HEK293T (cell line): ENCODE measurements around the gene NACAD.

Experiments used
- BHLHE40 ChIP-seq: fragments of 450-650 bp; IDR thresholded peaks from 2 replicates; pipeline ENCODE4 v1.6.1; 2016; ENCODE audit warnings: mild to moderate bottlenecking, moderate library complexity, borderline replicate concordance
- FOXA1 ChIP-seq: fragments of 450-650 bp; IDR thresholded peaks from 2 replicates; pipeline ENCODE4 v1.6.1; 2016; ENCODE audit warnings: mild to moderate bottlenecking
- FOXK2 ChIP-seq: fragments of 450-650 bp; IDR thresholded peaks from 2 replicates; pipeline ENCODE4 v1.6.1; 2016; ENCODE audit warnings: mild to moderate bottlenecking
- FOXM1 ChIP-seq: fragments of 450-650 bp; IDR thresholded peaks from 2 replicates; pipeline ENCODE4 v1.6.1; 2017; ENCODE audit warnings: mild to moderate bottlenecking, borderline replicate concordance
- SP1 ChIP-seq: fragments of 450-650 bp; IDR thresholded peaks from 2 replicates; pipeline ENCODE4 v1.6.1; 2017
- SUZ12 ChIP-seq: fragments of 450-650 bp; IDR thresholded peaks from 2 replicates; pipeline ENCODE4 v1.6.1; 2016; ENCODE audit warnings: mild to moderate bottlenecking
- ZNF384 ChIP-seq: fragments of 450-650 bp; IDR thresholded peaks from 2 replicates; pipeline ENCODE4 v1.6.1; 2016

DNA sequence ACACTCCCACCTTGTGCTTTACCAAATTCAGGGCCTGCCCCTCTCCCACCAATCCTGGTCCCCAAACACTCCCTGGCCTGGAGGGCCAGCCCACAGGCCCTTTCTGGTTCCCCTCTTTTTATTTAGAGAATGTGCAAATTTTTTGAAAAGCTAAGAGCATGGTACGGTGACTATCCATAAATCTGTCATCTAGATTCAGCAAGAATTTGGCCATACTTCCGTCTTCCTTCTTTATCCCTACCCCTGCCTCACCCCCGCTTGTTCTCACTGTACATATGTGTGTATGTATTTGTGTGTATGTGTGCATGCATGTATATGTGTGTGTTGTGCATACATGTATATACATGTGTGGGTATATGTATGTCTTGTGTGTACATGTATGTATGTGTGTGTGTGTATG is 30.8 kb upstream of the NACAD start:
- no peak for TF ChIP-seq BHLHE40
- no peak for TF ChIP-seq SUZ12
- TF ChIP-seq FOXA1 = no peak
- TF ChIP-seq FOXK2 = no peak
- TF ChIP-seq ZNF384 = no peak
- no peak for TF ChIP-seq SP1
- TF ChIP-seq FOXM1 = no peak
